ENCODE measurements around the gene DDOST. TPM values are rescaled to one million over a fixed set of nuclear protein-coding genes. Genes with fewer than 3 reads are reported as not detected.
A peak's percentile ranks its signal among the peaks of the same experiment; 100 is the strongest.

DDOST gene
- total RNA-seq: 100 to 1,000 TPM; 180 to 206 TPM
- long read RNA-seq, transcript DDOST-202 (11 exons, 2,126 nt): major isoform, 938 of 994 reads
- long read RNA-seq, partial matches to known transcripts: 29 of 994 reads
- long read RNA-seq, other reads (novel, unspliced or antisense): 25 of 994 reads

DNA sequence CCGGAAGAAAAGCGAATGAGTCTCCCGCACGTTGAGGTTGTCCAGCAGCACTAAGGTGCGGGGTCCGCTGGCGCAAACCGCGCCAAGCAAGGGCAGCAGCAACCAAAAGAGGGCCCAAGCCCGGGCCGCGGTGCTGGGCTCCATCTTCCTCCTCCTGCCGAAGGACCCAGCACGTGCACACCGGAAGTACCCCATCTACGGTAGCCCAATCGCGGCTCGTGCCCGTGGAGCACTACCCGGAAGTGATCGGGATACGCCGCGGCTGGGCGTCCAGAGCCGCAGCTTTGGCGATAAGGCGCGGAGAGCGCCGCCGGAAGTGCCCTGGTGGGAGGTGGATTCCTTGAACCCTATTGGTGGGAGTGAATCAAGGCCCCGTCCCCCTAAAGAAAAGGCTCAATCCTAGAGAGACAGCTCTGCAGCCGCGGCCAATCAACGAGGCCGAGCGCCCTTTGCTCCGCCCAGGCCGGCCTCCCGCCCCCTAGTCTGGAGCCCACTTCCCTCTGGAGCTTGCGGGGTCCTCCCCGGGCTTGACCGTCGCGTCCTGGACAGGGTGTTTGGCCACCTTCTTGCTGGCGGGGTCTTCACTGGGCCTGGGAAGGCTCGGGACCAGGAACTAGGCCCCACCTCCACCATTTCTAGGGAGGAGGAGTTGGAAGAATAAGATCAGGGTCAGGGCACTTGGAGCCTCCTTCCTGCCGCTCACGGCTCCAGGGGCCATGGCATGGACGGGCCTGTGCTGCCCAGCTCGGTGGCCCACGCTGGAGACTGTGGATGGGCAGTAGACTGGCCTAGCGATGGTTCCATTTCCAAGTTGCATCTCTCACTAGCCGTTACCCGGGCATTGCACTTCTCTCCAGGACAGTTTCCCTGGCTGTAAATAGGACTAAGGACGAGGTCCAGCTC, at the start of gene DDOST:
TSS of gene DDOST (minus strand) at position 163 of the 903 bp plus-strand sequence. CDS start at position 144, 19 bp downstream.
- intact Hi-C loops (cut with DNase I, micrococcal nuclease): no loop called here
- ATAC-seq: peak; percentile 96

GRCh38 chr1:20710469-20711284, 49.5 kb upstream of the DDOST start:
- intact Hi-C loops (cut with DNase I, micrococcal nuclease): no loop called here
- DNase-seq (no peak), ATAC-seq (no peak)

More for the DNA sequence above, at the start of gene DDOST:
- peak; percentile 96 to 97 for DNase-seq

DNA sequence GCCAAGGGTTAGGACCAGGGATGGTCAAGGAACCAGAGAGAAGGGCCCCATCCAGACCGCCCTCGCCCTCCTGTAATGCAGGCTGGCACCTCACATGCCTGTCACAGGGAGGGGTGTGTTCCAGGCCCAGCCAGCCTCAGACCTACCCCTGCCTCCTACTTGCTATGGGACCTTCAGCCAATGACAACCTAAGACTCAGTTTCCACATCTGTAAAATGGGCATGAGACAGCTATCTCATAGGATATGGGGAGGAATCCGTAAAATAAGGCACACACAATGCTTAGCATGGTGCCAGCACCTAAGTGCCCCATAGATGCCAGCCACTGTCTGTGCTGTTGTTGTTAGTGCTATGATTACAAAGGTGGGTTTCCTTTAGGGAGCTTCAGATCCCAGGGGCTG, 48.7 kb upstream of the DDOST start:
- no peak for DNase-seq
- intact Hi-C loops (cut with DNase I, micrococcal nuclease): no loop called here
- no peak for ATAC-seq

DNA sequence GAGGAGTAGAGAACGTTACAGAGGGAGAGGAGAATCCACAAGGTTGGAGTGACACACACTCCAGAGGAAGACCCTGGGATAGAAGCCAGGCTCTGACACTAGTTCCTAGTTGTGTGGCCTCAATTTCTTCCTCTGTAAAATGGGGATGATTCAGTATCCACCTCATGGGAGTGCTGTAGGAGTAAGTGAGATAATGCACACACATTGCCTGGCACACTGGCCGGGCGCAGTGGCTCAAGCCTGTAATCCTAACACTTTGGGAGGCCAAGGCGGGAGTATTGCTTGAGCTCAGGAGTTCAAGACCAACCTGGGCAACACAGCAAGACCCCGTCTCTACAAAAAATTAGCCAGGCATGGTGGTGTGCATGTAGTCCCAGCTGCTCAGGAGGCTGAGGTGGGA, 47.7 kb upstream of the DDOST start:
- ATAC-seq: no peak
- intact Hi-C loops (cut with DNase I, micrococcal nuclease): no loop called here

GRCh38 chr1:20708057-20708456, 46.9 kb upstream of the DDOST start:
- no peak for ATAC-seq
- intact Hi-C loops (cut with DNase I, micrococcal nuclease): no loop called here
- no peak for DNase-seq

More for the DNA sequence above, 47.7 kb upstream of the DDOST start:
- no peak for DNase-seq

DNA sequence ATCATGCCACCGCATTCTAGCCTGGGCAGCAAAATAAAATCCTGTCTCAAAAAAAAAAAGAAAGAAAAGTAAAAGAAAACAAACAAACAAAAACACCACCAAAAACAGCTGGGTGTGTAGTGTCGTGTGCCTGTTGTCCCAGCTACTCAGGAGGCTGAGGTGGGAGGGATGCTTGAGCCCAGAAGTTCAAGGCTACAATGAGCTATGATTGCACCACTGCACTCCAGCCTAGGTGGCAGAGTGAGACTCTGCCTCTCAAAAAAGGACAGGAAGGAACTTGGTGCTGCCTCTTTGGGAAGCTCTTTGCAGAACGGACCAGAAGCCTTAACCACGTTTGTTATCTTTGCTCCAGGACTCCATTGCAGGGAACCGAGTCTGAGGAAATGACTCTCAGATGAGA, 45.7 kb upstream of the DDOST start:
- DNase-seq (no peak), ATAC-seq (no peak)
- intact Hi-C loops (cut with DNase I, micrococcal nuclease): no loop called here

- no peak for ATAC-seq
- DNase-seq: no peak
- intact Hi-C loops (cut with DNase I, micrococcal nuclease): no loop called here
Measured at GRCh38 chr1:20705203-20705755, 44.1 kb upstream of the DDOST start.

DNA sequence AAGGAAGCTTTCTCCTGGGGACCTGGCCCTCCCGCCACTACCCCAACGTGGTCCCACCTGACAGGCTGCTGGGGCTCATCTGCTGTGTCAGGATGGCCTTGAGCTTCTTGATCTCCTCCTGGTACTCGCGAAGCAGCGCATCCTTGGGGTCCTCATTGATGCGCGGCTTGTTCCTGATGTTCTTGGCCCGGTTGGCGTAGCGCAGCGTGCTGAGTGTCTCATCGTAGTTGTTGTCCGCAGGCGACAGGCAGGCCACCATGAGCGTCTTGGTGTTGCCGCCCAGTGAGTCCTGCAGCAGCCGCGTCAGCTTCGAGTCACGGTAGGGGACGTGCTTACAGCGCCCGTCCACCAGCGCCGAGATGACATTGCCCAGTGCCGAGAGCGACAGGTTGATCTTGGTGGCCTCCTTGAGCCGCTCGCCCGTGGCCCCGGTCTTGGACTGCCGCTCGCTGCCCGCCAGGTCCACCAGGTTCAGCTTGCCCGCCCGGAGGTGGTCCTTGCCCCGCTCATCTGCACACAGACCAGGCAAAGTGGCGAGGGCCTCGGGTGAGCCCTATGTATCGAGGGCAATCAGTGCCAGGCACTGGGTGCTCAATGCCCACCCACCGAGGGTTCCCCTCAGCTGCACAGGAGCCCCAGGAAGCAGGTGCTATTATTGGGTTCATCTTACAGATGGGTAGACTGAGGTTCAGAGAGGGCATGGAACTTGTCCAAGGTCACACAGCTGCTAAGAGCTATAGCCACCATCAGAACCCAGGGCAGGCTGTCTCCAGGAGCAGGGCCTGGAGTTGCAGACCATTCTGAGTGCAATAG, 43.4 kb upstream of the DDOST start:
- ATAC-seq: no peak
- no peak for DNase-seq
- intact Hi-C loops (cut with DNase I, micrococcal nuclease): no loop called here

GRCh38 chr1:20703124-20703756, 42.1 kb upstream of the DDOST start:
- no peak for DNase-seq
- intact Hi-C loops (cut with DNase I, micrococcal nuclease): no loop called here
- no peak for ATAC-seq

DNA sequence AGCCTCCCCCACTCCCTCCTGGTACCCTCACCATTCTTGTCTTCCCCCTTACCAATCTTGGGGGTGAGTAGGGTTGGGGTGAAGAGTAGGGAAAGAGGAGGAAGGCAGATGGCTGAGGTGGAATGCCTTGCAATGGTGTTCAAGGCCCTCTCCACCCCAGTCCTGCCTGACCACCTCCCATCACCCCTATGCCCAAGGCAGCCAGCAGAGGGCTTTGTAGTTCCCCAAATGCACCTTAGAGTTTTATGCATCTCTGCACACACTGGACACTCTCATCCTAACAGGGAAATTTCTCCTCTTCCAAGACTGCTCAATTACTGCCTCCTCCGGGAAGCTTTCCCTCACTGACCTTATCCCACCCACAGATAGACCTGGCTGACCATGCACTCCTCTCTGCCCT, 41.2 kb upstream of the DDOST start:
- DNase-seq (no peak), ATAC-seq (no peak)
- intact Hi-C loops (cut with DNase I, micrococcal nuclease): no loop called here

- intact Hi-C loops (cut with DNase I, micrococcal nuclease): no loop called here
- ATAC-seq (no peak), DNase-seq (no peak)
Measured at GRCh38 chr1:20701847-20702246, 40.7 kb upstream of the DDOST start.

- ATAC-seq: no peak
- DNase-seq: no peak
- intact Hi-C loops (cut with DNase I, micrococcal nuclease): no loop called here
Measured at GRCh38 chr1:20701446-20701845, 40.3 kb upstream of the DDOST start.

DNA sequence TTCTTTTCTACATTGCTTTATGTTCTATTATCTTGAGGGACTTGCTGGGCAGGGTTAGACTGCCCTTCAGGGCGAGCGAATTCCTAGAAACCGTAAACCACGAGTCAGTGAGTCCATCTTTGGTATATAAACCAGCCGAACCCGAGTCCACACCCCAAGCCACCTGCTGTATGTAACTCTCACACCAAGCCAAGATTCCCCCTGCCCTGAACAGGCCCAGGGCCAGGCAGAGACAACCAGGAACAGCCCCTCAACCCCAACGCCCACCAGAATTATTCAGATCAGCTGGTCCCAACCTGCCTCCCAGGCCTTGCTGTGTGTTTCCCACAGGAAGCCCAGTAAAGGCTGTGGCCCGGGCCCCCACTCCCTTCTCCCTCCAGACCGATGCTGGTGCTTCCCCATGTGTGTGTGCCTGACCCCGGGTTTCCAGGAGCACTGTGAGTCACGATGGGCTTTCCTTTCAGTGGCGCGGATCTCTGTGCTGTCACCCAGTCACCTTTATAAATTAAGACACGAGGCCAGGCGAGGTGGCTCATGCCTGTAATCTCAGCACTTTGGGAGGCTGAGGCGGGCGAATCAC, 39.6 kb upstream of the DDOST start:
- no peak for DNase-seq
- ATAC-seq: no peak
- intact Hi-C loops (cut with DNase I, micrococcal nuclease): no loop called here

DNA sequence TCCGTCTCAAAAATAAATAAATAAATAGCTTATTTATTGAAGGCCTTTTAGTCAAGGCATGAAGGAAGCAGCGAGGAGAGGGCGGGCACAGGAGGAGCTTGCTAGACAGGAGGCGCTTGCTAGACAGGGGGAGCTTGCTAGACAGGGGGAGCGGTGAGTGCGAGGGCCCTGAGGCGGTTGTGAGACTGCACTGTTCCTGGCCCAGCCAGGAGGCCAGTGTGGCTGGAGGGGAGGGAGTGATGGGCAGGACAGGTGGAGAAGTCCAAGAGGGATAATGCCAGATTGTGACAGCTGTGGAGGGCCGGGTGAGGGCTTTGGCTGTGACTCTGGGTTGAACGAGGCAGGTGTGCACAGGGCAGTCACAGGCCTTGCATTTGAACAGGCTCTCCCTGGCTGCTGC, 38.4 kb upstream of the DDOST start:
- no peak for ATAC-seq
- intact Hi-C loops (cut with DNase I, micrococcal nuclease): loop anchor here (5.0 kb wide), 2 partner anchors 493 to 498 kb away; no protein-coding TSS in a partner anchor

DNA sequence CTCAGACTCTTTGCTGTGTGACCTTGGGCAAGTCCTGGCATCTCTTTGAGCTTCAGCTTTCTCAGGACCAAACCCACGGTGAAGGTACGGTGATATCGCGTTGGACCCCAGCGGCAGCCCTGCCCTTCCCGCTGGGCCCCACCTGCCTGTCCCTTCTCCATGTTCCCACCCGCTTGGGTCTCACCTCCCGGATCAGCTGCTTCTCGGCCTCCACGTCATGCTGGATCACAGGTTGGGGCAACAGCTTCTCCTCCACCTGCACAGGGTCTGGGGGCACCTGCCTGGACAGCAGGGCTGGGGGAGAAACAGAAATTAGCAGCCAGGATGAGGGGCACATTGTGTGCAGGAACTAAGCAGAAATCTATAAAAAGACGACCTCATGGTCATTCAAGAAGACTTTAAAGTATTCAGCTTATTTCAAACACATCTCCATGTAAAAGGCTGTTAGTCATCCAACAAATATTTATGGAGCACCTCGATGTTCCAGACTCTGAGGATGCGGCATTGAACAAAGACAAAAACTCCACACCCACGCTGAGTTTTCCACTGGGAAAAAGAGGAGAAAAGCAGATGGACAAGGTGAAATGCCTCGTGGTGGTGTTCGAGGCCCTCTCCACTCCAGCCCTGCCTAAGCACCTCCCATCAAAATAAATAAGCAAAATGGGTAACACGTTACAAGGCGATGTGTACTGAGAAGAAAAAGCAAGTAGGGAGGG, 37.2 kb upstream of the DDOST start:
- ATAC-seq (no peak), DNase-seq (no peak)
- intact Hi-C loops (cut with DNase I, micrococcal nuclease): loop anchor here (5.0 kb wide), 2 partner anchors 494 to 499 kb away; no protein-coding TSS in a partner anchor

More for the DNA sequence above, 38.4 kb upstream of the DDOST start:
- DNase-seq: no peak

DNA sequence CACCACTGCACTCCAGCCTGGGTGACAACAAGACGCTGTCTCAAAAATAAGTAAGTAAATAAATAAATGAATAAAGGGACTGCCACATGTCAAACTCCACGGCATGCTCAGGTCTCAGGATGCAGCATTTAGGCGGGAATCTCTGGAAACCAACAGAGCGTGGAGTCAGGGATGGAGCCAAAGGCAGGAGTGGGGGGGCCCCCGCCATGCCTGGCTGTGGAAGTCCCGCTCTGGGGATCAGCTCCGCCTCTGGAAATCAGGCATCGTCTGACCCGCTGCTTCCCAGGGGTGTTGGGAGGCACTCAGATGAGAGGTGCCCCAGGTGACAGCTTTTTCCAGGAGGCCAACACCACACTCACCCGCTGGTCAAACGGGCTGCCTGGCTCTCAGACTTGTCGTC, 36.4 kb upstream of the DDOST start:
- ATAC-seq (no peak), DNase-seq (no peak)
- intact Hi-C loops (cut with DNase I, micrococcal nuclease): loop anchor here (5.0 kb wide), 2 partner anchors 495 to 500 kb away; no protein-coding TSS in a partner anchor

Measured in left colon (tissue), 2 donors.